Measurements from ENCODE around the gene MORN4. TPM values are rescaled to one million over a fixed set of nuclear protein-coding genes. Genes with fewer than 3 reads are reported as not detected.

The MORN4 gene
- polyA plus RNA-seq, 4 donors, result 21.7 to 27.2 (median 23.0) TPM

DNA sequence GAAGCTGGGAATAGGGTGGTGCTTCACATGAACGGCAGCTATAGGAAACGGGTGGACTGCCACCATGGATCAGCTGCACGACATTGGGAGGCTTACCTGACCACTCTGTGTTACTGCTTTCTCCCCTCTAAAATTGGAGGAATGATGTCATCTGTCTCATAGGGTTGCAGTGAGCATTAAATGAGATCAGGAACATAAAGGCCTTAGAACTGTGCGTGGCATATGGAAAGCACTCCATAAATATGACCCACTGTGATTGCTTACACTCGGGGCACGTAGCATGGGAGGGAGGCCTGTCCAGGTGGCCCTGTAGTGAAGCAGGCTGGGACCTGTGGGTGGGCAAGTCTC, 34.1 kb downstream of the MORN4 start:
- no peak for DNase-seq (ENCODE audit: low read depth in 4 of 4, low spot score in 2 of 4)

DNA sequence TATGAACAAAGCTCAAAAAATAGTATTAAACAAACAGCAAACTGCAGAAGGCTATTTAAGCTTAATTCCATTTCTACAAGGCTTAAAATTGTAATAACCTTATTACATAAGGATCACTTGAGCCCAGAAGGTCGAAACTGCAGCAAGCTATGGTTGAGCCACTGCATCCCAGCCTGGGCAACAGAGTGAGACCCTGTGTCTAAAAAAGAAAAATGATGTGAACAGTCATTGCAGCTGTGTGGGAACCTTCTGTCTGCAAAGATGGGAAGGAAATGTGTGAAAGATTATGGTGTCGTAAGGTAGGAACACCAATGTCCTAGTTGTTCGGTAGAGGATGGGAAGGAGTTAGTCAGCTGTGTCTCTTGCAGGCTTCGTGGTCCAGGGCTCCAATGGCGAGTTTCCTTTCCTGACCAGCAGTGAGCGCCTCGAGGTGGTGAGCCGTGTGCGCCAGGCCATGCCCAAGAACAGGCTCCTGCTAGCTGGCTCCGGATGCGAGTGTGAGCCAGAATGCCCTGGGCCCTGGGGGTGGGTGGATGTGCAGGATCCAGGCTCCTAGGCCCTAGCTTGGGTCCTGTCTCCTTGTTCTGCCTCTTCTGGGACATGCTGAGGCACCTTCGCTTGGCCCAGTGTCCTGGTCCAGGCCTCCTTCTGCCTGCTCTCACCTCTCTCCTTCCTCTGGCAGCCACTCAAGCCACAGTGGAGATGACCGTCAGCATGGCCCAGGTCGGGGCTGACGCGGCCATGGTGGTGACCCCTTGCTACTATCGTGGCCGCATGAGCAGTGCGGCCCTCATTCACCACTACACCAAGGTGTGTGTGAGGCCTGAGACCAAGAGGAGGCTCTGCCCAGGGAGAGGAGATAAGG, 34.7 kb downstream of the MORN4 start:
- DNase-seq (ENCODE audit: low read depth in 4 of 4, low spot score in 2 of 4), result no peak

DNA sequence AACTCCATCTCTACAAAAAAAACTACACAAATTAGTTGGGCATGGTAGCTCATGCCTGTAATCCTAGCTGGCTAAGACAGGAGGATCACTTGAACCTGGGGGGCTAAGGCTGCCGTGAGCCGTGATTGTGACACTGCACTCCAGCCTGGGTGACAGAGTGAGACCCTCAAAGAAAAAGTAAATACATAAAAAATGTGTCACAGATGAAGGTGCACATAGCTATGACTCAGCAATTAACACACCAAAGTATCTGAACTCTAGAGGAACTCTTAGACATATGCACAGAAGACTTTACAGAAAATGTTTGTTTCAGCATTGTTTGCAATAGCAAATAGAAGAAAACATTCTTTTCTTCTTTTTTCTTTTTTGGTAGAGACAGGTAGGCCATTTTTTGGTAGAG, 35.5 kb downstream of the MORN4 start:
- DNase-seq (ENCODE audit: low read depth in 4 of 4, low spot score in 2 of 4), result no peak

DNA sequence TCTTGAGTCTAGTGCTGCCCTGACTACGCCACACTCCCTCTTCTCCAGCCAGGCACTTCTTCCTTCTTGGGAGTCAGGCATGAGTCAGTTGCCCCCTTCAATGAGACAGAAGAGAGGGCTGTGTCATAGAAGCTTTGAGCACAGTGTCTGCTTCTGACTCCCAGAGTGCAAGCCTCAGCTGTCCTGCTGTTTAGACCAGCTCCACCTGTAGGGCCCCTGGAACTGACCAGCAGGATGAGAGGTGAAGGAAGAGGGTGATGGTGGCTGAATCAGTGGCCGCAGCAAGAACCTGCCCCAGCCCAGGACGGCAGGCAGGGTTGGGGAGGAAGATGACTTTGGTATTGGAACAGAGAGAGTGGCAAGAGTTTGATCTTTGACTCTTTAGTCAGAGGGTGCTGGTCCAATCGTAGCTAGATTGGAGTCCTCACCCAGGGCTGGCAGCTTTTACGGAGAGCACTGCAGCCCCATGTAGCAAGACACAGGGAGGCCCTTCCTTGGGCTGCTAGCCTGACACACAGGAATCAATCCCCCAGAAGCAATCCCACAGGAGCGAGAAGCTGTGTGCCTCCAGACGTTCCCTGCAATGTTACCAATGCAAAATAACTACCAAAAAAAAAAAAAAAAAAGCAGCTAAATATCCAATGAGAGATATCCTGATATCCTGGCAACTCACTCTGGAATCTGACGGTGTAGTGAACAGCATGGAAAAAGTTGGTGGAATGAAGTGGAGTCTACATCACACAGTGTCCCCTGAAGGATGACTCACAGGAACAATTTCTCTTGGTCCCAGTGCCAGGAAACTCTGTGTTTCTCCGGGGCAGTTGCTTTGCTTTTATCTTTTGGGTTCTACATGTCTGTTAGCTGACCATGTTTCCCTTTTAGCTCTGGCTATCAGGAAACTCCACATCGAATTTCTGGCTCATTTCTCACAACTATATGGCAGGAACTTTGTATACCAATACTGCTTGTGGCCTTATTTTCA, 36.9 kb downstream of the MORN4 start:
- DNase-seq (ENCODE audit: low read depth in 4 of 4, low spot score in 2 of 4), result no peak

DNA sequence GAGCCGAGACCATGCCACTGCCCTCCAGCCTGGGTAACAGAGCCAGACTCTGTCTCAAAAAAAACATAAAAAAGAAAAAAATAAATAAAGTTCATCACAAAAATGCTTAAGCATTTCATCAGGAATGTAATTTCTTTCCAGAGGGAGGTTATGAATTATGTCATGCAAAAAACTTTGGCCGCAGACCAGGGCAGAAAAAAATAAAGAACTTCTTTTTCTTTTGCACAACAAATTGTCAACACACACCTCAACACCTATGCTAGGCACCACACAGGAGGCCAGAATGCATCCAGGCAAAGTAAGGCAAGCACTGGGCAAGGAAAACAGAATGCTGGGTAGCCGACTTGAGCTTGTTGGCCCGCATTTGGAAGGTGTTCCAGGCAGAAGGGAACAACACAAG, 39.9 kb downstream of the MORN4 start:
- DNase-seq (ENCODE audit: low read depth in 4 of 4, low spot score in 2 of 4), result no peak

DNA sequence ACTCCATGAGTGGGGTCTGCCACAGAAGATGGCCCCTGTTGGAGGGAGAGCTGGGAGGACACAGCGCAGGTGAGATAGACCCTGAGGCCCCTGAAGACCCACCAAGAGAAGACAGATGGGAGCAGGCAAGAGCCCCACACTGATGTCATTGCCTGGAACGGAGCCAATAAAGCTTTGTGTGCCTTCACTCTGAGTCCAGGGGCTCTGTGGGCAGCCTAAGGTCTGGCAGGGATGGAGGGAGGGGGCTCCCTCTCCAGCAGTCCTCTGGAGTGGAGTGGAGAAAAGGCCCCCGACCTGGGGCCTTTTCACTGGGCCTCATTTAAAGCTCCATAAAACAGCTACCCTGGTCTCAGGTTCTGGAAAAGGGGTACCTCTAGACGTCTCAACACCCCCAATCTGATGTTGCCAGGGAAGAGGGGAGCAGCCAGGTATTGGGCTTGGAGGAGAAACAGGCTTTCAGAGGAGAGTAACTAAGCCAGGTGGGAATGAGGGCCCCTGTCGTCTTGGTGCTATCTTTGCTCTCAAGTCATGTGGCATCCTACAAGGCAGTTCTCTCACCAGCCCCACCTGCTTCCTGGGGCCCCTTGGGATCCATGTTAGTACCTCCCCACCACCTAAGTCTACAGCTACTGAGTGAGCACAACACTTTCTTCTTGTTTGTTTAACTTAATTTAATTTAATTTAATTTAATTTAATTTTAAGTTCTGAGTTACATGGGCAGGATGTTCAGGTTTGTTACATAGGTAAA, 42.4 kb downstream of the MORN4 start:
- no peak for DNase-seq (ENCODE audit: low read depth in 4 of 4, low spot score in 2 of 4)

DNA sequence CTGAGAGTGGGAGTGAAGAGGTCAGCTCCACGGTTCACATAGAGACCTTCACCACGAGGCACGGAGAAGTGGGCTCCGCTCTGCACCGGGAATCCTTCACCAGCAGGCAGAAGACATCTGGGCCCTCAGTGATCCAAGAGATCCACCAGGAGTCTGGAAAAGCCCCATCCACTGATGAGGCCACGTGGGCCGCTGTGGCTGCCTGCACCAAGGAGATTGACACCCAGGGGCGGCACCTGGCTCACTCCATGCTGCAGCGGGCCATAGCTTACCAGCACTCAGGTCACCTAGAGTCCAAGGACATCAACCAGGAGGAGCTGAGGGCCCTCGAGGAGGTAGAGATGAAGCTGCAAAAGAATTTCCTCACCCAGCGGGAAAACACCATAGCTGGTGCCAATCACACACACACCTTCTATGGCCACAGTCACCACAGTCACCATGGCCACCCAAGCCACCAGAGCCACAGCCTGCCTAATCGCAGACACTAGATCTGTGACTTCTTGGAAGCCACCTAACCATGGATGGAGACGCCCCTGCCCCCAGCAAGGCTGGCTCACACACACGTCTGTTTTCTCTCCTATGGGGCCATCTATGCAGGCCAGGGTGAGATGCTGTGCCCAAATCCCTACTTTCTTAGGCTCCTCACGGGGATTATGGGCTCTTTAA, 43.1 kb downstream of the MORN4 start:
- DNase-seq (ENCODE audit: low read depth in 4 of 4, low spot score in 2 of 4), result no peak

DNA sequence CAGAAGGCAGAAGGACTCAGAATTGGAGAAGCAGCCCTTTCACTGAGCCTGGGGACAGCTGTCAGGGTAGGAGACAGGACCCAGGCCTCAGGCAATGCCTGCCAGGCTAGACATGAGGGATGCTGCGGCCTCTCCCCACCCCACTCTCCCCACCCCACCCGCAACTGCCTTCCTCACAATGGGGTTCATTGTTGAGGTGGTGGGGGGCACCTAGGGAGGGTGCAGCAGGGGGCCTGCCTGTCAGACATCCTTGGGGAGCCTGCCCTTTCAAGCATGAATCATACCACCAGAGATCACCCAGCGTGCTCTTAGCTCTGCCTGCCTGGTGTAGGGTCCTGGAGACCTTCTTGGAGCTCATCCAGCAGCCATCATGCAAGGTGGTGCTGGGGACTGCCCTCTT, 43.8 kb downstream of the MORN4 start, which contains the start of gene C10orf62:
Gene C10orf62, plus strand, starts transcription at position 243 of the 400 bp plus-strand sequence. CDS start 177 bp downstream, outside the sequence.
- no peak for DNase-seq (ENCODE audit: low read depth in 4 of 4, low spot score in 2 of 4)

DNA sequence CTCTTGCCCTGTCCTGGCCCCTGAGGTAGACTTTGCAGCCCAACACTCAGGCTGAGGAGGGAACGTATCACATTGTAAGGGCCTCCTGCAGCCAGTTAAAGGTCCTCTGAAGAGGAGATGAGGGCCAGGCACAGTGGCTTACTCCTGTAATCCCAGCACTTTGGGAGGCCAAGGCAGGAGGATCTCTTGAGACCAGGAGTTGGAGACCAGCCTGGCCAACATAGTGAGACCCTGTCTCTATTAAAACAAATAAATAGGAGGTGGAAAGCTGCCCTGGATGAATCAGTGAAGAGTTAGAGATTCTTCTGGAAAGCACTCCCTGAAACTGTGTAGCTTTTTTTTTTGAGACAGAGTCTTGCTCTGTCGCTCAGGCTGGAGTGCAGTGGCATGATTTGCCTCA, 46.1 kb downstream of the MORN4 start:
- DNase-seq (ENCODE audit: low read depth in 4 of 4, low spot score in 2 of 4), result no peak

DNA sequence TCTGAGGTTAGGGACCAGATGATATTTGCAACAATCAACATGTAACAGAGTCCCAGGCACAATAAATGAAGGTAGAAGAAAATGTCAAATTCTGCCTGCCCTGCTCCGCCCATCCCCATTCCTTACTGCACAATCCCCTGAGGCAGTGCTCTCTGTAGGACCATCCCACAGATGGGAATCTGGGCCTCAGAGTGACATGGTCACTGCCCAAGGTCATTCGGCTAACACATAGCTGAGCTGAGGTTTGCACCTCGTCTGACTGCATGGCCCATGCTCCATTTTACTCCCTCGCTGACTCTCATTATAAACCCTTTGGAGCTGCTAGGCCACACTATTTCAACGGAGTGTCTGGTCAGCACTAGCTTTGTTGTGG, 47.9 kb downstream of the MORN4 start:
- no peak for DNase-seq (ENCODE audit: low read depth in 4 of 4, low spot score in 2 of 4)

DNA sequence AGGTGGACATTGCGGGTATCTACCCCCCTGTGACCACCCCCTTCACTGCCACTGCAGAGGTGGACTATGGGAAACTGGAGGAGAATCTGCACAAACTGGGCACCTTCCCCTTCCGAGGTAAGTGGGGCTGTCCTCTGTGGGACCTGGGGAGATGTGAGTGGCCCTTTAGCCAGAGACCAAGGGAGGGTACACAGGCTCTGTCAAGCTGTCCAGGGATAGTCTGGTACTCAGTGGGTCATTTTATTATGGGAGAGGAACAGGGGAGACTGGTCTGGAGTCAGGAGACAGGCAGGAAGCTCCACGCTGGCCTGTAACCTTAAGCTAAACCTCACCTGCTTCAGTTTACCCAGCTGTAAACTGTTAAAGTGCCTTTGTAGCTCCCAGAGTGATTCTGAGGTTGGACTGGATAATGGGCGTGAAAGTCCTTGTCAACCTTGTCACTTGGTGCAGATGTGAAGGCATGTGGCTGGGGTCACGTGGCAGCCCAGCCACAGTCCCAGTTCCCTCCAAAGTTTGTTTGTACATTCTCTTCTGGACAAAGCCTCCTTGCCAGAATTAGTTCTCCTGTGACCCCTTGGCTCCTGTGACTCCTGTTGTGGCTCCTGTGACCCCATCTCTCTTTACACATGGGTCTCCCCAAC, 48.4 kb downstream of the MORN4 start:
- DNase-seq (ENCODE audit: low read depth in 4 of 4, low spot score in 2 of 4), result no peak

DNA sequence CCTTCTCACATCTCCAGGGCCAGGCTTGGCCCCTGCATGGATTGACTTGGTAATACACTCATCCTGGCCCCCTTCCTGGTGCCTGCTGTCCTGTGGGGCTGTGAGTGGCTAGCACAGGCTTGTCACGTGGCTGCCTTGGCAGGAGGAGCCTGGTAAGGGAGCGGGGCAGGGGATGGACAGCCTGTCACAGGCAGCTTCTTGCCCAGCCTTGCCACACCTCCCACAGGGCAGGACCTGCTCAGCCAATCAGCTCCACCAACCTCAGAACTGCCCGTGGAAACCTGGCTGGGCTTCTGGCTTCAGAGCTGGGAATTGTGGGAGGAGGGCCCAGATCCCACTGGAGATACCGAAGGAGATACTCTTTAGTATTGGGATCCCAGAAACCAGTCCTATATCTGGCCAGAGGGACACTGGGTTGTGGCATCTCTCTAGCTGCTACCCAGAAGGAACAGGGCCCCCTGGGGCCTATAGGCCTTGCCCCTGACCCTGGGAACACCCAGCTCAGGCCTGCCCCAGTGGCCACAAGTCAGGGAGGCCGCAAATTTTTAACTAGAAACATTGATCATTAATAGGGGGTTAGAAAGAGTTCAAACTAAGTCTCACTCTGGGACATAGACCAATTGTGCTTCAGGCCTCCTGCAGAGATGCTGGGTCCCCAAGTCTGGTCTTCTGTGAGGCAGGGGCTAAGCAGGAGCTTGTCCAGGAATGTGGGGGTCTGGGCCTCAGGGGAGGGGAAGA, 49.1 kb downstream of the MORN4 start, which contains the start of gene HOGA1:
Gene HOGA1, plus strand, starts transcription at position 330 of the 738 bp plus-strand sequence. Its CDS starts 315 bp downstream, at position 645.
- peak in 2 of 4 donors; percentile 26 to 39 for DNase-seq (ENCODE audit: low read depth in 4 of 4, low spot score in 2 of 4)

DNA sequence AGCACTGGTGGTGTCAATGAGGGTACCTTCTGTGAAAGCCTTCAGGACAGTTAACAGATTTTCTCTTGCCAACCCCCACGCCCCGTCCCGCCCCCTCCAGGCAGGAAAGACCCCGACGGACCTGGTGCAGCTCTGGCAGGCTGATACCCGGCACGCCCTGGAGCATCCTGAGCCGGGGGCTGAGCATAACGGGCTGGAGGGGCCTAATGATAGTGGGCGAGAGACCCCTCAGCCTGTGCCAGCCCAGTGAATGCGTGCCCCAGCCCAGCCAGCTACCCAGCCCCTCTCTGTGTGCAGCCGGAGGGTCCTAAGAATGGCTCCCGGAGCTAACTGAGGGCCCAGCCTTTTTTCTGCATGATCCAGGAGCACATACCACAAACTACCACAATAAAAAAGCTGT, 49.8 kb downstream of the MORN4 start:
- no peak for DNase-seq (ENCODE audit: low read depth in 4 of 4, low spot score in 2 of 4)

DNA sequence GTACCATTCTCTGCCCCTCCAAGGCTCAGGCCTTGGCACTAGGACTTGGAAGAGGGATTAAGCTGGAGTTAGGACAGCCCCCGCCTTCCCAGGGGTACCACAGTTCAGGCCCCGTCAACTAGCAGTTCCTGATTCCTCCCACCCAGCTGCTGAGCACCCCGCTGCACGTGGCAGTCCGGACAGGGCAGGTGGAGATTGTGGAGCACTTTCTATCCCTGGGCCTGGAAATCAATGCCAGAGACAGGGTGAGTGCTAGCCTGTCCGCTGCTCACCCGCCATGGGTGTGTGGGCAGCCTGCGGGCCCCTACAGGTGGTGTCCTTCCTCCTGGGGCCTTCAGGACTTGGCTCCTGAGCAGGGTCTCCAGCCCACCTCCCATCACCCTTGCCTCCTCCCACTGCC, 51.1 kb downstream of the MORN4 start:
- DNase-seq (ENCODE audit: low read depth in 4 of 4, low spot score in 2 of 4), result no peak

DNA sequence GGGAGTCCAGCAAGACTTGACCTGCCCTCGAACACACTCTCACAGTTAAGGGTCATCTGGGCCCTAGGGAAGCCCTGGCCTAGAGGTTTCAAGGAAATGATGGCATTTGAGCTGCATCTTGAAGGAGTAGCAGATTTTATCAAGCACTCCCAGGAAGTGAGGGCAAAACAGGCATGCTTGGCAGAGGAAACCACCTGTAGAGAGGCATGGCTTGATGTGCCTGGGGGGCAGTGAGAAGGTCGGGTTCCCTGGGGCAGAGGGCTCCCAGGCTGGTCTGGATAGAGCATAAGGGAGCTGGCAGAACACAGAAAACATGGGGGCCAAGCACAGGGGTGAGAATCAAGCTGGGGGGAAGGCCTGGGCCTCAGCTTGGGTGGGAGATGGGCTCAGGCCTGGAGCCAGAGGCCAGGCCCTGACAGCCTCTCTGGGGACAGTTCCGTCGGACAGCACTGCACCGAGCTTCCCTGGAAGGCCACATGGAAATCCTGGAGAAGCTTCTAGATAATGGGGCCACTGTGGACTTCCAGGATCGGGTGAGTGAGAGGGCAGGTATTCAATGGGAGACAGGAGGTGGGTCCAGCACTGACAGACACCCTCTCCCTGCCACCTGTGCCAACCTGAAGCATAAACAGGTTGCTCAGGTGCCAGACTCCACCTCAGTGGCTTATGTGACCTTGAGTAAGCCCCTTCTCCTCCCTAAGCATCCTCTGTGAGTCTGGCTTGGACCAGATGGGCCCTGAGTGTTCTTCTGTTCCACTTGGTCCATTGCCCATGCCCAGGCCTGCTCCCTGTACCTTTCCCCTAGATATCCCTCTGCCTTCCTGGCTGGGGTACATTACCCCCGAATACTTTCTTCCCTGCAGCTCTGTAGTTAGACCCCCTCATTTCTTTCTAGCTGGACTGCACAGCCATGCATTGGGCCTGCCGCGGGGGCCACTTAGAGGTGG, 52.6 kb downstream of the MORN4 start:
- no peak for DNase-seq (ENCODE audit: low read depth in 4 of 4, low spot score in 2 of 4)

DNA sequence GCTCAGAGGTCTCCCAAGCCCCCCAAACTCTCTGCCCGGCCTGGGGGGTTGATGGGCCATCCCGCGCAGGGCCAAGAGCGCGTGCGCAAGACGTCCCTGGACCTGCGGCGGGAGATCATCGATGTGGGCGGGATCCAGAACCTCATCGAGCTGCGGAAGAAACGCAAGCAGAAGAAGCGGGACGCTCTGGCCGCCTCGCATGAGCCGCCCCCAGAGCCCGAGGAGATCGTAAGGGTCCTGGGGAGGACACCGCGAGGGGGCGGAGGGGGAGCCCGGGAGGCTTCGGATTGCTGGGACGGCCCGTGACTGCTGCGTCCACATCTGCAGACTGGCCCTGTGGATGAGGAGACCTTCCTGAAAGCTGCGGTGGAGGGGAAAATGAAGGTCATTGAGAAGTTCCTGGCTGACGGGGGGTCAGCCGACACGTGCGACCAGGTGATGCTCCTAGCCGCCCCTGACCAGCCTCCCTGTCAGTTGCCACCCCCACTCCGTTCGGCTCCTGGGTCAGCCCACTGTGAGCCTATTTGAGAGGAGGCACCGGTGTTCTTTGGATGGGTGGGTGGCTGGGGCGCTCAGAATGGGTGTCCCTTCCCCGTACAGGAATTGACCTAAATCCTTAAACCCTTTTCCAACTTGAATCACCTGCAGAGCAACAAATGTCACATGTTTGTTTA, 55.0 kb downstream of the MORN4 start:
- DNase-seq (ENCODE audit: low read depth in 4 of 4, low spot score in 2 of 4), result no peak

DNA sequence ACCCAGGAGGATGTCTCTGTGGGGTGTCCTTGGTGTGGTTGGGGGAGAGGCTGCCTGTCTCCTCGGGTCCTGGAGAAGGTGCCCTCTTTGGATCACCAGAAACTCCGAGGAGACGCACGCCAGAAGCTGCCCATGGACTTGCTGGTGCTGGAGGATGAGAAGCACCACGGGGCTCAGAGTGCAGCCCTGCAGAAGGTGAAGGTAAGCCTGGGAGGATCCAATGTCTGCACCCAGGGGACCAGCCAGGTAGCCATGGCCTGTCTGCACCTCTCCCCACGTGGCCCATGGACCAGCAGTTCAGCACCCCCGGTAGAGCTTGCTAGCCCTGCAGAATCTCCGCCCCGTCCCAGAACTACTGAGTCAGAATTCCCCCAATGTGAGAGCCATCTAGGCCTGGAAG, 55.6 kb downstream of the MORN4 start:
- DNase-seq (ENCODE audit: low read depth in 4 of 4, low spot score in 2 of 4), result no peak
